Upper lobe of right lung (tissue), 1 donor: ENCODE data around the gene PSG6. TPM values are rescaled to one million over a fixed set of nuclear protein-coding genes. Genes with fewer than 3 reads are reported as not detected.
"Not testable (repeated sequence)": the region's sequence is repeated elsewhere in the genome, so short reads cannot be mapped to it uniquely, and the experiment has no call there.

Experiments used
- ATAC-seq: fragments of 200-7000 bp; cut with Tn5 transposase; one replicate; pipeline ENCODE4 v1.9.1; 2020; ENCODE audit warnings: mild to moderate bottlenecking, moderate library complexity
- DNase-seq: peaks from one replicate; pipeline ENCODE4 v3.0.0-alpha.2; 2020
- H3K27ac ChIP-seq: fragments of 200-600 bp; one replicate; pipeline ENCODE4 v1.8.0; 2022
- H3K27me3 ChIP-seq: fragments of 200-600 bp; one replicate; pipeline ENCODE4 v1.8.0; 2022; ENCODE audit warnings: mild to moderate bottlenecking
- H3K36me3 ChIP-seq: fragments of 200-600 bp; one replicate; pipeline ENCODE4 v1.8.0; 2022
- H3K4me1 ChIP-seq: fragments of 200-600 bp; one replicate; pipeline ENCODE4 v1.8.0; 2022
- H3K4me3 ChIP-seq: fragments of 200-600 bp; one replicate; pipeline ENCODE4 v1.8.0; 2022; ENCODE audit warnings: mild to moderate bottlenecking
- H3K9me3 ChIP-seq: fragments of 200-600 bp; one replicate; pipeline ENCODE4 v1.8.0; 2022
- CTCF ChIP-seq: fragments of 200-600 bp; IDR thresholded peaks from one replicate; pipeline ENCODE4 v1.8.0; 2022; ENCODE audit warnings: antibody characterized with exemption
- intact Hi-C: fragments of 100-400 bp; cut with DNase I; formaldehyde crosslinking; loops from one replicate; pipeline ENCODE4 v1.11.0; 2022
- total RNA-seq: library from RNA; stranded (reverse); fragmentation: NEBNext Ultra II Directional; extraction: Animal tissue kit (Norgen Biotek cat#: 25700); gene quantifications from one replicate; pipeline ENCODE4 v1.2.1, GENCODE V29; 2021
- donor health status: DM: no; HTN: yes; CAD: no; lungs with severe emphysema.

The PSG6 gene
- total RNA-seq, 1 donor from 2014 or later: not detected

GRCh38 chr19:42872608-42873007 lies 45.1 kb downstream of the PSG6 start:
- H3K4me1 ChIP-seq: no peaks in the 10 kb centered on the region
- no peak for ATAC-seq
- DNase-seq: no peak
- no peaks in the 10 kb centered on the region for H3K36me3 ChIP-seq
- H3K9me3 ChIP-seq: no peaks in the 10 kb centered on the region
- H3K27me3 ChIP-seq: no peaks in the 10 kb centered on the region
- TF ChIP-seq CTCF: no peak
- no peak overlapping the region for H3K27ac ChIP-seq
- H3K4me3 ChIP-seq: no peak overlapping the region
- intact Hi-C loops: no loop called here

- Histone ChIP-seq H3K27ac (no peak overlapping the region), H3K36me3 (no peaks in the 10 kb centered on the region), H3K4me1 (no peaks in the 10 kb centered on the region), H3K4me3 (no peak overlapping the region), H3K27me3 (no peaks in the 10 kb centered on the region), H3K9me3 (no peaks in the 10 kb centered on the region)
- no peak for TF ChIP-seq CTCF
- intact Hi-C loops: no loop called here
- ATAC-seq (no peak), DNase-seq (no peak)
Observed at GRCh38 chr19:42857544-42857867, 60.2 kb downstream of the PSG6 start.

- DNase-seq, H3K4me3 ChIP-seq, H3K27me3 ChIP-seq, H3K36me3 ChIP-seq, H3K4me1 ChIP-seq, intact Hi-C loops, ATAC-seq, H3K9me3 ChIP-seq, H3K27ac ChIP-seq: not testable (repeated sequence)
- peak; percentile 57 for TF ChIP-seq CTCF
Observed at GRCh38 chr19:42856866-42857543, 60.7 kb downstream of the PSG6 start.

GRCh38 chr19:42854745-42855144 lies 62.9 kb downstream of the PSG6 start:
- DNase-seq, H3K36me3 ChIP-seq, H3K9me3 ChIP-seq, intact Hi-C loops, H3K4me1 ChIP-seq, H3K27ac ChIP-seq, H3K4me3 ChIP-seq, ATAC-seq, H3K27me3 ChIP-seq: not testable (repeated sequence)

GRCh38 chr19:42853231-42853630 lies 64.5 kb downstream of the PSG6 start:
- intact Hi-C loops, H3K36me3 ChIP-seq, ATAC-seq, H3K9me3 ChIP-seq, H3K27me3 ChIP-seq, H3K27ac ChIP-seq, H3K4me3 ChIP-seq, DNase-seq, H3K4me1 ChIP-seq: not testable (repeated sequence)

GRCh38 chr19:42852821-42853220 lies 64.9 kb downstream of the PSG6 start:
- H3K4me1 ChIP-seq, H3K9me3 ChIP-seq, ATAC-seq, H3K36me3 ChIP-seq, H3K27ac ChIP-seq, H3K27me3 ChIP-seq, H3K4me3 ChIP-seq, DNase-seq, intact Hi-C loops: not testable (repeated sequence)

Other genes with a start within 250 kb of the PSG6 start
- gene PSG3, start 177.4 kb downstream of the PSG6 start, total RNA-seq: not detected
- not detected for gene PSG8, start 152.2 kb downstream of the PSG6 start, total RNA-seq
- not detected for gene PSG1, start 38.2 kb downstream of the PSG6 start, total RNA-seq
- not detected for gene PSG7, start 19.3 kb upstream of the PSG6 start, total RNA-seq
- gene PSG11, start 108.6 kb upstream of the PSG6 start, total RNA-seq: not detected
- gene PSG2, start 164.8 kb upstream of the PSG6 start, total RNA-seq: not detected